HG03139 (cell line): ENCODE data around the gene FBL.

Experiments used
- ATAC-seq: cut with Tn5 transposase; IDR thresholded peaks from one replicate; pipeline ENCODE4 v1.9.1; 2021; ENCODE audit not compliant: unreplicated experiment

FBL gene

DNA sequence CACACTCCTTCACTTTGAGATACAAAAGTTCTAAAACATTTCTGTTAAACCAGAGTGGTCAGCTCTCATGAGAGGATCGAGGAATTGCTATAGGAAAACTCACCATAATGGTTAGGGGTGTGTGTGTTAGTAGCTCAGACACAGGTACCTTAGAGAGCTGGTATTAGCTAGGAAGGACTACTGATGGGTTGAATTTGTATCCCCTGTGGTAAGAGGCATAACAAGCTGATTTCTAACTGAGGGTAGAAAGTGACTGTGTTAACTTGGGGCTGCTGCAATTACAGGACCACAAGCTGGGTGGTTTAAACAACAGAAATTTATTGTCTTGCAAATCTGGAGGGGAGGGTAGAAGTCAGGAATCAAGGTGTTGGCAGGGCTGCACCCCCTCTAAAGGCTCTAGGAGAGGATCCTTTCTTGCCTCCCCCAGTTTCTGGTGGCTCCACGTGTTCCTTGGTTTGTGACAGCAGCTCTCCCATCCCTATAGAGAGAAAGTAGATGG is 50.1 kb downstream of the FBL start:
- no peak for ATAC-seq

DNA sequence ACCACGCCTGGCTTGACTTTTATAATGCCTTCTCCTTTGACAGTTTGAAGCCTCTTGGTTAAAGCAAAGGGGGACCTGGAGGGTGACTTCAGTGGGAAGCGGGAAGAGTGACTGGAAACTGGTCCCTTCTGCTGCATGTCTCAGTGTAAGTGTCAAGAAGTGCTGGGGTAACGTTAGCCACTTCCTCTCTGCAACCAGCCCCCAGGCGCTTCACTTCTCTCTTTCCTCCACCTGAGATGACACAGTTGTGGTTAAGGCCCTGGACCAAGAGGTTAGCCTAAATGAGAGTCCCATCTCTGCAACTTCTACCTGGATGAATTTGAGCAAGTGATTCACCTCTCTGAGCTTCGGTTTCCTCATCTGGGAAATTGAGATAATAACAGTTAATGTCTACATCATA is 51.2 kb downstream of the FBL start:
- ATAC-seq = no peak

DNA sequence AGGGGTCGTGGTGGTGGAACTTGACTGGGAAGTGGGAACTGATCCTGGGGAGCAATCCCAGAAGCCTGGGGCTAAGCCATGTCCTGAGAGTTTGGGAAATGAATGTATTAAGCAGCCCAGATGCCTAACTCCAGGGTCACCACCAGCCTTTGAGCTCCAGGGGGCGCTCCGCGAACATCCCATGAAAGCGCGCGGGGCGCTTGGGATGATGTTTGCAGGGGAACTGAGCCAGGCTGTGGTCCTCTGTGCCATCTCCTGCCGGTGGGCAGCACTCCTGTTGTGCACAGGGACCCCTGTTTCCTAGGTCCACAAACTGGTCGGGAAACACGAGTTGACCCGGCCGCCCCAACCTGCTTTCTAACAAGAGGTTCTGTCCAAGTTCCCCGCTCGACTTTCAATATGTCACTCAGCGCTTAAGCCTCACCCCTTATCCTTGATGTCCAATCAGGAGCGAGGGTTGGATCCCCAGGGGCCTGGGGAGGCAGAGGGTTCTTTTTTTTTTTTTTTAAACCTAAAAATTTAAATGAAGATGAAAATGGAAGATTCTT is 53.1 kb downstream of the FBL start:
- ATAC-seq = no peak

DNA sequence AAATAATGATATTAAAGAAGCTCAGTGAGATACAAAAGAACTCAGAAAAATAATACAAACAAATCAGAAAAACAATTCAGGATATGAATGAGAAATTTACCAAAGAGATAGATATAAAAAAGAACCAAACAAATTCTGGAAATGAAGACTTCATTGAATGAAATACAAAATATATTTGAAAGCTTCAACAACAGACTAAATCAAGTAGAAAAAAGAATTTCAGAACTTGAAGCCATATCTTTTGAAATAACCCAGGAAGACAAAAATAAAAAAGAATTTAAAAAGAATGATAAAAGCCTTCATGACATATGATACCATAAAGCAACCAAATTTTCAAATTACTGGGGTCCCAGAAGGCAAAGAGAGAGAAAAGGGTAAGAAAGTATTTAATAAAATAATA is 57.9 kb downstream of the FBL start:
- no peak for ATAC-seq
